ENCODE results near the gene OR51Q1.

Gene OR51Q1

GRCh38 chr11:5421811-5422210 lies at the start of gene OR51Q1:
TSS of gene OR51Q1 (plus strand) at chr11:5422111. CDS start at chr11:5422201, 90 bp downstream.
- no peak for DNase-seq (ENCODE audit: low spot score)

DNA sequence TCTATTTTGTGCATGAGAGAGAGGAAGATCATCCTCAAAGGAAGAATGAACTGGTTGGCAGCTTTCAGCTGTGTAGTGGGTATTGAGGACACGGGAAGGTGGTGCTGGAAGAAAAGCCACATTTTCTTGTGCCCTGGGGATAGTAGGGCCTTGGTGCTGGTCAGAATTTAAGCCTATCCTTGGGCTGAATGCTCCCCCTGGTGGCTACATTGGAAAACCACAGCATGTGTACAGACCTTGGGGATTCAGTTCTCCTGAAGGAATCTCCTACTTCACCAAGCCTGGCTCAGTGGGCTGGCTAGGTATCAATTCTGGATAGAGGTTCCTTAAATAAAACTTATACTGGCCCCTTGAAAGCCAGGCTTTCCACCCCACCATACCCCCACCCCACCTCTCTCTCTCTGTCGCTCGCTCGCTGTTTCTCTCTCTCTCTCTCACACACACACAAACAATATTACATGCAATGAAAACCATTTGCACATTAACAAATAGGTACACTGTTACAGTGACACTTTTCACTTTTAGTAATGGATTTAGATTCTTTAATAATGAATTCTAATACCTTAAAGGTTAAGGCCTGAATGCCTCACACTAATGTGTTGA lies 41.1 kb upstream of the OR51Q1 start:
- DNase-seq (ENCODE audit: low spot score), result peak; percentile 10

DNA sequence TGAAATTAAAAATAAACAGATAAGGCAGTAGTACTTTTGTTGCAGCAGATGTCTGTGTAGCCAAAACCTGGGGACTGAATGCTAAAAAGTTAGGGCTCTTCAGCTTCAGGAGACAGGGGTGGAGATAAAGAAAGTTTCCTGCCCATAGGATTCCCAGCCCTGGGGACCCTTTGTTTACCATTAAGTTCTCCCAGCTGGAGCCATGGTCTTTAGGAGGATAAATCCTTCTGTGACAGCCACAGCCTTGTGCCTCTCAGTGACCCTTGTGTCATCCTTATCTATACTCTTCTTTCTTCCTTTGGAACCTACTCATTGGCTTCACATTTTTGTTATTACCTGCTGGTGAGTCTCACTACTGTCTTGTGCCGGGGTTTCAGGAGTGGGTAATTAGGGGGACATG lies 38.3 kb upstream of the OR51Q1 start, which contains the start of gene OR51M1:
Gene OR51M1, plus strand, starts transcription at position 237 of the 400 bp plus-strand sequence. CDS start 5,587 bp downstream, outside the sequence.
- no peak for DNase-seq (ENCODE audit: low spot score)

- no peak for DNase-seq (ENCODE audit: low spot score)
These were observed 37.6 kb upstream of the OR51Q1 start for GRCh38 chr11:5384335-5384734.

DNA sequence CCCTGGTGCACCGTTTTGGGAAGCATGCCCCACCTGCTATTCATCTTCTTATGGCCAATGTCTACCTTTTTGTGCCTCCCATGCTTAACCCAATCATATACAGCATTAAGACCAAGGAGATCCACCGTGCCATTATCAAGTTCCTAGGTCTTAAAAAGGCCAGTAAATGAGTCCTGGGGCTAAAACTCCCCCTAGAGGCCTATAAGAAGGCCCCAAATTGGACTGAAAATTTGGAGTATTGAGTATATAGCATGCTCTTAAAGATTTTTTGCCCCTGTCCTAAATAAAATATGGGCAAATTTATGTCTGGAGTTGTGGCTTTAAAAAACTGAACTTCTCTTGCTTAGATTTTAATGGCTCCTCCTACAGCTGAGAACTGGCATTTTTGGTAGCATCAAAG lies 31.7 kb upstream of the OR51Q1 start:
- DNase-seq (ENCODE audit: low spot score), result no peak

DNA sequence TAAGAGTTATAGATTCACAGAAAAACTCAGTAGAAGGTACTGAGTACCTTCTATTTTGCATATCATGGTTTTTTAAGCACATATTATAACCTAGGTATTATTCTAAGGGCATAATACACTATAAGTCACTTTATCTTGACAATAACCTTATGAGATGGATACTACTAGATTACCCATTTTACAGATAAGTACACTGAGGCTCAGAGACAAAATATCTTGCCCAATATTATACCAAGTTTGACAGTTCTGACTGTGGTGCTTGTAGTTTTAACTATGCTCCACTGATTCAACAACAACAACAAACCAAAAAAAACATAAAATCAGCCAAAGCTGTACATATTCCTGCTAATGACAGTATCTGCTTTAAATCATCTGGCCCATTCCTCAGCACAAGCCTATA lies 27.8 kb upstream of the OR51Q1 start:
- DNase-seq (ENCODE audit: low spot score), result no peak

- DNase-seq (ENCODE audit: low spot score), result no peak
These were observed 23.0 kb upstream of the OR51Q1 start for GRCh38 chr11:5398936-5399335.

GRCh38 chr11:5405173-5405572 lies 16.7 kb upstream of the OR51Q1 start:
- DNase-seq (ENCODE audit: low spot score), result no peak

DNA sequence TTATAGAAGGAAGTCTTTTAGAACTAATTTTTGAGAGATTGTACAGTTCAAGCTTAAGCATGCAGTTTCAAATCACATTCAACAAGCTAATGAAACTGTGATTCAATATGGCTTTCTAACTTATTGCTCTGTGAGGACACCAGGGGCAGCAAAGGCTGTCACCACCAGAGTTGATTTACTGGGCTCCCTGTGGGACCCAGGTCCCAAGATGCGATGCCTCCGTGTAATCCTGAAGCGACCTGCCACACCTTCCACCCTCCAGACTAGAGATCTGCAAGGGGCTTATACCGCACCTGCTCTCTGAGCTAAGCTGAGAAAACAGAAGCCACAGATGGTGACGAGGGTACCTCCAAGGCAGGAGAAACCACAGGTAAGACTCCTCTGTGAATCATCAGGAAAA lies 918 bp upstream of the OR51Q1 start:
- DNase-seq (ENCODE audit: low spot score), result no peak

DNA sequence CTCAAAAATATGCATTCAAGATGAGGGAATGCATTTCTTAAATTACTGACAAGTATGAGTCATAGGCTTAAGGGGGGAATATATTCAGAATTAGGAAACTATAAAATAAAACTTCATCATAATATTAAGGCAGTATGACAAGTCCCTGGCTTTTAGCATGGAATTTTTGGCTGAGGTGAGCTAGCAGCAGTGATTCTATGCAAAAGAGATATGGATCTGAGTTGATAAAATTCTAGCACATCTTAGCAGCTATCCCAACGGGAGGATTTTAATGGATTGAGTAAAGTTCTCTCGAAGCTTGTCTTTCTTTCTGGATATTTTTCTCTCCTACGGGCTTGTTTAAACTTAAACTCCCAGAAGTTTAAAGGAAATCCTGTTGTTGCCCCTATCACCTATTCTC lies 1.2 kb downstream of the OR51Q1 start:
- no peak for DNase-seq (ENCODE audit: low spot score)

DNA sequence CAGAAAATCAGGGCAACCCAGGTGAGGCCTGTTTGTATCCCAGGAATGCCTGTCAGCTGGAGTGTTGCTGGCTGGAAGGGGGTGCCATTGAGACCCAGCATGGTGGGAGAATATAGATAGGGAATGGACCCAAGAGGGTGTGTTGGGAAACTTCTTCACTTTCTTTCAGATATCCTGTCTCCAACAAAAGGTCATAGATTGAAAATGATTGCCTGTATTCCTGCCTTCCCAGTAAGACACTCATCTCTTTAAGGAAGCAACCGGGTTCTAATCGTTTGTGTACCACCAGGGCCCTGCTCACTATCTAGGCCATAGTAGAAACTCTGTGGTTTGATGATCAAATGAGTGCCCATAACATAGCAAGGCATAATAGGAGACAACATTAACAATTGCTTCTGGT lies 19.5 kb downstream of the OR51Q1 start, which contains the start of gene OR51I1:
Gene OR51I1, minus strand, starts transcription at position 101 of the 400 bp plus-strand sequence. Its CDS starts 0 bp downstream, at position 101.
- no peak for DNase-seq (ENCODE audit: low spot score)

- DNase-seq (ENCODE audit: low spot score), result no peak
These were observed 22.0 kb downstream of the OR51Q1 start for GRCh38 chr11:5443835-5444393.

DNA sequence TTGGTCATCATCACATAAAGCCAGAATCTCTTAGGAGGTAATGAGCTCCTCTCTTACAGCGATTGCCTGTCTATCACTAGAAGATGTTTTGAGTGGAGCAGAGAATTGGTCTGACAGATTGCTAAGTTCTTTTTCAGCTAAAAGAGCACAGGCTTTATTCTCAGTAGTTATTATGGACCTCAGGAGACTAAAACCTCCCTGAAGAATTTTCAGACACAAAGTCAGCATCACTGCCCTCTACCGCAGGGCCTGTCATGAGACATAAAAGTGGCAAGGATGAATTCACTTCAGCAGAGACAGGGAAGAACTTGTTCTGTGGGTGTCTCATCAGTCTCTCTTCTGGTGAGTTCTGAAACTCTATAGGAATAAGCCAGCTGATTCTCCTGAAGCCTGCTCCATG lies 27.1 kb downstream of the OR51Q1 start, which contains the start of gene OR51I2:
Gene OR51I2, plus strand, starts transcription at position 301 of the 400 bp plus-strand sequence. CDS start 4,166 bp downstream, outside the sequence.
- DNase-seq (ENCODE audit: low spot score), result no peak

DNA sequence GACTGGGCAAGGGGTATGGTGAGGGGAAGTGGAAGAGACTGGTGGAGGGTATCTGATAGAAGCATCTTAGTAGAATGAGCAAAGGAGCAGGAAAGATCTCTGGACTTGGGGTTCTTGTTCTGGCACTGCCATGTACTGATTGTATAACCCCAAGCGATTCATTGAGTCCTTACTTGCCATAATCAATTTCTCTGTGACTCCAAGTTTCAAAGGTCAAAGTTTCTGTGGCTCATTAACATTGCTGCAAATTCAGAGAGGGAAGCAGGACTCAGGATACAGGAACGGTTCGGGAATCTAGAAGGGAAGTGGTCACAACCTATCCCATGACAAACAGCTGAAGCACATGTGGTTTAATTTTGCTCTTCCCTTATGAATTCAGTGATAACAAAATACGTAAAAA lies 27.5 kb downstream of the OR51Q1 start:
- DNase-seq (ENCODE audit: low spot score), result no peak

- DNase-seq (ENCODE audit: low spot score), result no peak
These were observed 39.2 kb downstream of the OR51Q1 start for GRCh38 chr11:5460983-5461621.

- no peak for DNase-seq (ENCODE audit: low spot score)
These were observed 45.6 kb downstream of the OR51Q1 start for GRCh38 chr11:5467527-5467926.

Data from CD4-positive, alpha-beta T cell treated with Interleukin-2 at 100 ng/mL for 4 hours (primary cell).